IMR-90 (cell line): ENCODE measurements around the gene SOX8.

ENCODE experiments used
- CEBPB ChIP-seq: IDR thresholded peaks from 2 replicates; pipeline ENCODE4 v1.6.1; 2012; ENCODE audit warnings: low read depth, low read length, improper control_type of control experiment
- MAFK ChIP-seq: IDR thresholded peaks from 2 replicates; pipeline ENCODE4 v1.6.1; 2012; ENCODE audit warnings: low read depth, low read length, improper control_type of control experiment
- MXI1 ChIP-seq: IDR thresholded peaks from 2 replicates; pipeline ENCODE4 v1.6.1; 2012; ENCODE audit warnings: low read depth, mild to moderate bottlenecking, low read length, moderate library complexity, borderline replicate concordance
- POLR2A ChIP-seq: IDR thresholded peaks from 2 replicates; pipeline ENCODE4 v1.6.1; 2012; ENCODE audit warnings: mild to moderate bottlenecking, low read depth, low read length
- RAD21 ChIP-seq: IDR thresholded peaks from 2 replicates; pipeline ENCODE4 v1.6.1; 2012; ENCODE audit warnings: low read length, improper control_type of control experiment
- RCOR1 ChIP-seq: IDR thresholded peaks from 2 replicates; pipeline ENCODE4 v1.6.1; 2012; ENCODE audit warnings: mild to moderate bottlenecking, low read length, improper control_type of control experiment; ENCODE audit not compliant: insufficient replicate concordance
- RFX5 ChIP-seq: IDR thresholded peaks from 2 replicates; pipeline ENCODE4 v1.8.0; 2012; ENCODE audit warnings: low read depth, mild to moderate bottlenecking, low read length, moderate library complexity
- SMC3 ChIP-seq: fragments of 150-350 bp; IDR thresholded peaks from 2 replicates; pipeline ENCODE4 v1.6.1; 2016; ENCODE audit warnings: low read depth, mild to moderate bottlenecking, antibody characterized with exemption, low read length, moderate library complexity
- TF ChIP-seq, protein P1 (sequence below): conservative IDR thresholded peaks from 2 replicates; pipeline ENCODE4 v1.5.1; 2012; ENCODE audit warnings: mild to moderate bottlenecking, low read depth, low read length, improper control_type of control experiment
- TF ChIP-seq, protein P2 (sequence below): fragments of 150-350 bp; IDR thresholded peaks from 2 replicates; pipeline ENCODE4 v1.6.1; 2017; ENCODE audit warnings: mild to moderate bottlenecking, antibody characterized with exemption, low read length, low read depth

DNA sequence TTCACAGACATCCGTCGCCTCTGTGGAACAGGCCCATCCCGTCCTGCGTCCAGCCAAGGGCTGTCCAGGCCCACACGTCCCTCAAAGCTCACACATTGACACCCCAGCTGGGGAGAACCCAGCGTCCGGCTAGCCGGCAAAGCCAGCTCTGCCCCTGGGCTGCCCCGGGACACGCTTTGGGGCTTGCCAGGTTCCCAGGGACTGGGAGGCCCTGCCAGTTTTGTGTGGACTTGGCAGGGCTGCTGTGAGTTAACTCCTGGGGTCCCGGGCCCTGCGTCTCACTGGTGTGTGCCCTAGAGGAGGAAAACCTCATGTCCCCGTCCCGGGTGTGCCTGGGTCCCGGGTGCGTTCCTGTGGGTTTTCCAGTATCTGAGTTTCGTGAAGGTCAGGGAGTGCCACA is 6.3 kb downstream of the SOX8 start:
- TF ChIP-seq RFX5 (no peak), POLR2A (no peak), CEBPB (no peak), MXI1 (no peak), SMC3 (no peak), RCOR1 (no peak), MAFK (no peak), RAD21 (no peak)
- TF ChIP-seq, protein P1, sequence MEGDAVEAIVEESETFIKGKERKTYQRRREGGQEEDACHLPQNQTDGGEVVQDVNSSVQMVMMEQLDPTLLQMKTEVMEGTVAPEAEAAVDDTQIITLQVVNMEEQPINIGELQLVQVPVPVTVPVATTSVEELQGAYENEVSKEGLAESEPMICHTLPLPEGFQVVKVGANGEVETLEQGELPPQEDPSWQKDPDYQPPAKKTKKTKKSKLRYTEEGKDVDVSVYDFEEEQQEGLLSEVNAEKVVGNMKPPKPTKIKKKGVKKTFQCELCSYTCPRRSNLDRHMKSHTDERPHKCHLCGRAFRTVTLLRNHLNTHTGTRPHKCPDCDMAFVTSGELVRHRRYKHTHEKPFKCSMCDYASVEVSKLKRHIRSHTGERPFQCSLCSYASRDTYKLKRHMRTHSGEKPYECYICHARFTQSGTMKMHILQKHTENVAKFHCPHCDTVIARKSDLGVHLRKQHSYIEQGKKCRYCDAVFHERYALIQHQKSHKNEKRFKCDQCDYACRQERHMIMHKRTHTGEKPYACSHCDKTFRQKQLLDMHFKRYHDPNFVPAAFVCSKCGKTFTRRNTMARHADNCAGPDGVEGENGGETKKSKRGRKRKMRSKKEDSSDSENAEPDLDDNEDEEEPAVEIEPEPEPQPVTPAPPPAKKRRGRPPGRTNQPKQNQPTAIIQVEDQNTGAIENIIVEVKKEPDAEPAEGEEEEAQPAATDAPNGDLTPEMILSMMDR = no peak
- TF ChIP-seq, protein P2, sequence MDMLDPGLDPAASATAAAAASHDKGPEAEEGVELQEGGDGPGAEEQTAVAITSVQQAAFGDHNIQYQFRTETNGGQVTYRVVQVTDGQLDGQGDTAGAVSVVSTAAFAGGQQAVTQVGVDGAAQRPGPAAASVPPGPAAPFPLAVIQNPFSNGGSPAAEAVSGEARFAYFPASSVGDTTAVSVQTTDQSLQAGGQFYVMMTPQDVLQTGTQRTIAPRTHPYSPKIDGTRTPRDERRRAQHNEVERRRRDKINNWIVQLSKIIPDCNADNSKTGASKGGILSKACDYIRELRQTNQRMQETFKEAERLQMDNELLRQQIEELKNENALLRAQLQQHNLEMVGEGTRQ = no peak
